Stomach (tissue), 4 donors: ENCODE data around the gene PWWP2B.

Experiments
- POLR2A ChIP-seq, 4 donors: fragments of 450-650 bp; IDR thresholded peaks; one replicate each; pipeline ENCODE4 v1.6.1; 2016; ENCODE audit warnings: antibody characterized with exemption in 4 of 4, control low read depth in 2 of 4, mild to moderate bottlenecking in 1 of 4, moderate library complexity in 1 of 4
- POLR2AphosphoS5 ChIP-seq, 3 donors: sonication (generic); formaldehyde crosslinking; IDR thresholded peaks; one replicate each; pipeline ENCODE4 v1.6.1; 2016; ENCODE audit warnings: antibody characterized with exemption in 3 of 3
- TF ChIP-seq, protein P1 (sequence below), 7 experiments: fragments of 450-650 bp in 4 of 7; fragments of 200-600 bp in 3 of 7; sonication (generic) in 3 of 7; IDR thresholded peaks; one replicate each; pipeline ENCODE4 v1.5.1; 2016 to 2019; ENCODE audit warnings: antibody characterized with exemption in 7 of 7, control low read depth in 2 of 7, mild to moderate bottlenecking in 1 of 7

GRCh38 chr10:132365102-132365501, 31.9 kb upstream of the PWWP2B start:
- TF ChIP-seq, protein P1, sequence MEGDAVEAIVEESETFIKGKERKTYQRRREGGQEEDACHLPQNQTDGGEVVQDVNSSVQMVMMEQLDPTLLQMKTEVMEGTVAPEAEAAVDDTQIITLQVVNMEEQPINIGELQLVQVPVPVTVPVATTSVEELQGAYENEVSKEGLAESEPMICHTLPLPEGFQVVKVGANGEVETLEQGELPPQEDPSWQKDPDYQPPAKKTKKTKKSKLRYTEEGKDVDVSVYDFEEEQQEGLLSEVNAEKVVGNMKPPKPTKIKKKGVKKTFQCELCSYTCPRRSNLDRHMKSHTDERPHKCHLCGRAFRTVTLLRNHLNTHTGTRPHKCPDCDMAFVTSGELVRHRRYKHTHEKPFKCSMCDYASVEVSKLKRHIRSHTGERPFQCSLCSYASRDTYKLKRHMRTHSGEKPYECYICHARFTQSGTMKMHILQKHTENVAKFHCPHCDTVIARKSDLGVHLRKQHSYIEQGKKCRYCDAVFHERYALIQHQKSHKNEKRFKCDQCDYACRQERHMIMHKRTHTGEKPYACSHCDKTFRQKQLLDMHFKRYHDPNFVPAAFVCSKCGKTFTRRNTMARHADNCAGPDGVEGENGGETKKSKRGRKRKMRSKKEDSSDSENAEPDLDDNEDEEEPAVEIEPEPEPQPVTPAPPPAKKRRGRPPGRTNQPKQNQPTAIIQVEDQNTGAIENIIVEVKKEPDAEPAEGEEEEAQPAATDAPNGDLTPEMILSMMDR (IDR thresholded peaks at IDR 0.05), result no peak
- TF ChIP-seq POLR2AphosphoS5 (IDR thresholded peaks at IDR 0.05), result no peak
- no peak for TF ChIP-seq POLR2A (IDR thresholded peaks at IDR 0.05)
